GM18861 (cell line): ENCODE data around the gene PEX7.
A peak's percentile ranks its signal among the peaks of the same experiment; 100 is the strongest.
"Not testable (repeated sequence)": the region's sequence is repeated elsewhere in the genome, so short reads cannot be mapped to it uniquely, and the experiment has no call there.

Experiments used
- ATAC-seq: cut with Tn5 transposase; IDR thresholded peaks from one replicate; pipeline ENCODE4 v1.9.1; 2021; ENCODE audit not compliant: unreplicated experiment

PEX7 gene, protein sequence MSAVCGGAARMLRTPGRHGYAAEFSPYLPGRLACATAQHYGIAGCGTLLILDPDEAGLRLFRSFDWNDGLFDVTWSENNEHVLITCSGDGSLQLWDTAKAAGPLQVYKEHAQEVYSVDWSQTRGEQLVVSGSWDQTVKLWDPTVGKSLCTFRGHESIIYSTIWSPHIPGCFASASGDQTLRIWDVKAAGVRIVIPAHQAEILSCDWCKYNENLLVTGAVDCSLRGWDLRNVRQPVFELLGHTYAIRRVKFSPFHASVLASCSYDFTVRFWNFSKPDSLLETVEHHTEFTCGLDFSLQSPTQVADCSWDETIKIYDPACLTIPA

GRCh38 chr6:136822376-136823127, at the start of gene PEX7:
PEX7 (plus strand) TSS chr6:136822592; CDS start chr6:136822666, 74 bp downstream.
- ATAC-seq, result peak; percentile 90

- peak; percentile 65 for ATAC-seq
These were observed 49.5 kb upstream of the PEX7 start for GRCh38 chr6:136772685-136773472.

GRCh38 chr6:136773473-136773796, 49.0 kb upstream of the PEX7 start:
- no peak for ATAC-seq

- ATAC-seq, result no peak
These were observed 48.0 kb upstream of the PEX7 start for GRCh38 chr6:136774228-136775041.

GRCh38 chr6:136775081-136775480, 47.3 kb upstream of the PEX7 start:
- no peak for ATAC-seq

DNA sequence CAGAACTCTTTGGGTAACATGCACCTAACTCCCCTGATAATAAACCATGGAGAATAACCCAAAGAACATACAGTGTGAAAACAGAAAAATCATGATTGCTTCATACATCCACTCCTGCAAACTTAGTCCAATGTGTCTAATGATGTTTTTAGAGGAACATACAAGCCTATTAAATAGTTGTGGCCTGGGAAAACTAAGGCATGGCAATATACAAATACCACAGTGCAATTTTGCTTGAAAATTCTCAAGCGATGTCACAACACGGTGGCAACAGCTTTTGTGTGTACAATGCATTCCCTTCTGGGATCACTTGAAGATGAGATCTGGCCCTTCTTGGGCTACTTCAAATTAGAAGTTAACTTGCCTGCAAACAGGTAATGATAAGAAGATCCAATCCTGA, 46.8 kb upstream of the PEX7 start:
- ATAC-seq, result no peak

DNA sequence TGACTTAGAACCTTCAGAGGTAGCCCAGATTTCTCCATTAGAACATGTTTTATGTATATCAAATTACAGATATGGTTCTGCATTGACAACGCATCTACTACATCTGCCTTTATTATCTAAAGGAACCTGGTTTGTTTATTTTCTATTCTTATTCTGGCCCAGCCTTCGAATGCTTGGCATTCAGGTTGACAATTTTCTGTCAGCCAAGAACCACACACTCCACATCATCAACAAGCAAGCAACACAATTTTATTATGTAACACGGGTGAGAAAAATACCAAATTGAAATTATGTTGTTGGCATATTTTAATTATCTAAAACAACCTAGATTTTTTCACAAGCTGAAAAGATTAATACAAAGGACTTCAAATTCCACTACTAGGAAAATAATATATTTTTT, 44.7 kb upstream of the PEX7 start:
- ATAC-seq, result no peak

GRCh38 chr6:136779682-136780081, 42.7 kb upstream of the PEX7 start:
- no peak for ATAC-seq

GRCh38 chr6:136780972-136781371, 41.4 kb upstream of the PEX7 start:
- ATAC-seq, result no peak

DNA sequence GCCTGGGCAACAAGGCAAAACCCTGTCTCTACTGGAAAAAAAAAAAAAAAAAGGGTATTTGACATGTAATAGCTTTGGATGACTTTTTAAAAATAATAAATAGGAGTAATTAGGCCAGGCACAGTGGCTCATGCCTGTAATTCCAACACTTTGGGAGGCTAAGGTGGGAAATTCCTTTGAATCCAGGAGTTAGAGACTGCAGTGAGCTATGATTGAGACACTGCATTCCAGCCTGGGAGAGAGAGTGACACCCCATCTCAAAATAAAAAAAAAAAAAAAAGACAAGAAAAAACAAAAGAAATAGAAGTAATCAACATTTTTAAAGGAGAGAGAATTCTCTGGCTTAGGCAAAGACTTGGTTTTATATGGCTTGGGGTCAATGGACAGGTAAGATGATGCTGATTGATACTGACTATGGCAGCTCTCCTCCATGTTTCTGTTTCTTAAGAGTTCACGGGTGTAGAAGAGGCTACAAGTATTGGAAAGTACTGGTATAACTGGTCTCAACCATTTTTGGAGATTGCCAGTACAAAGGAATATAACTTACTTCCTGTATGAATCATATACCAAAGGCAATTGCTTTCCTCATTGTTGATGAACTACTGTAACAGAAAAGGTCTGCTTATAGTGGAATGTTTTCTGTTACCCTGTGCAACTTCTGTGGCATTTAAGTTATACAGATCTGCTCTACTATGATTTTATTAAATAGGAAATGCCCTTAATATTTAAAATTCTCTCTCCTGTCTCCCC, 40.2 kb upstream of the PEX7 start:
- ATAC-seq, result no peak

DNA sequence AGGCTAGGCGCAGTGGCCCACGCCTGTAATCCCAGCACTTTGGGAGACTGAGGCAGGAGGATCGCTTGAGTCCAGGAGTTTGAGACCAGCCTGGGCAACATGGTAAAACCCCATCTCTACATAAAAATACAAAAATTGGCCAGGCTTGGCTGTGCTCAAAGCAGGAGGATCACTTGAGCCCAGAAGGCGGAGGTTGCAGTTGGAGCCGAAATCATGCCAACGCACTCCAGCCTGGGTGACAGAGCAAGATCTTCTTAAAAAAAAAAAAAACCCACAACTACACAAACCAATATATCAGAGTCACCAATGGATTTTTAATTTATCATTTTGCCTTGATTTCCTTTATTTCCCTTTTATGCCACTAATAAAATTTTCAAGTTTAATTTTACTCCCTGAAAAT, 39.4 kb upstream of the PEX7 start:
- no peak for ATAC-seq

GRCh38 chr6:136783495-136784270, 38.7 kb upstream of the PEX7 start:
- peak; percentile 59 for ATAC-seq

GRCh38 chr6:136784271-136784664, 38.1 kb upstream of the PEX7 start:
- no peak for ATAC-seq

DNA sequence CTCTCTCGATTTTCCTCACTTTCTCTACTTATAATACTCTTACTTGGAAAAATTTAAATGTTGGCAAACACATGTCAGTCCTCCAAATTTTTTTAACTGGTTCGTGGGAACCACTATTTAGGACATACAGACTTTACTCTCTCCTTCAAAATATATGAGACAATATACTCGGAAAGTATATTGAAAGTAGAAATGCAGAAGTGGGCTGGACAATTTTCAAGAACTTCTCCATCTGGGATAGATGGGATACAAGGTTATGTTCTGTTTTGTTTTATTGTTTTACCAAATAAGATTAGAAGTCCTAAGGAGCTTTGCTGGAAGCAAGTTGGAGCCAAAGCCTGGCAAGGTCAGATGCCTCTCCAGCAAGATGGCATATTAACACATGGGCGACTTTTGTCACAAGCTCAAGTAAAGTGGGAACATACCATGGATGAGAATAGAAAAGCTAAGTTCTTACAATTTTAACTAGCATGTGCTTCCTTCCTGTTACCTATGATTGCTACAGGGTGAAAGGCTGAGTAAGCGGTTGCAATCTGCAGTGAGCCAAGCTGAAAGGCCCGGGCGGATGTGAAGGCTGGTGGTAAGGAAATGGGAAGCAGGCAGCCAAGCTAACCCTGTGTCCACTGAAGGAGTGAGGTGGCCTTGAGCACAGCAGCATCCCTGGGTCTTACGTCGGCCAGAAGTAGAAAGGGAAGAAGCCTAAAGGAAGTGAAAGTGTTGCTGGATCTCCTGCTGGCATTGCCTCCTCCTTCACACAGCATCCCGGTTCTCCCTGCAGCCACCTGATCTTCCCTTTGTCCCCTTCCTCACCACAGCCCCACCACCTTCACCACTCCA, 37.3 kb upstream of the PEX7 start:
- ATAC-seq, result peak; percentile 38

DNA sequence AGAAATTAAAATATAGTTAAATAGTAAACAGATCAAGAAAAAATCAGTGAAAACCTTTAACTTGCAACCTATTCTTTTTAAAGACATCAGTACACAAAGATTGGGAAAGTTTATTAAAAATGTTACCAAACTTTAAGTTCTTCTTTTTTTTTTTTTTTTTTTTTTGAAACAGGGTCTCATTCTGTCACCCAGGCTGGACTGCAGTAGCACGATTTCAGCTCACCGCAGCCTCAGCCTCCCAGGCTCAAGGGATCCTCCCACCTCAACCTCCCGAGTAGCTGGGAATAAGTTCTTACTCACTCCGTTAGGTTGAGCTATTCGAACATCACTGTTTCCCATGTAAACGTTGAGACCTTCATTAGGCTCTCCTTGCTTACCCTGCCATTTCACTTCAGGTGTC, 35.7 kb upstream of the PEX7 start:
- no peak for ATAC-seq

GRCh38 chr6:136787726-136788068, 34.7 kb upstream of the PEX7 start:
- no peak for ATAC-seq

DNA sequence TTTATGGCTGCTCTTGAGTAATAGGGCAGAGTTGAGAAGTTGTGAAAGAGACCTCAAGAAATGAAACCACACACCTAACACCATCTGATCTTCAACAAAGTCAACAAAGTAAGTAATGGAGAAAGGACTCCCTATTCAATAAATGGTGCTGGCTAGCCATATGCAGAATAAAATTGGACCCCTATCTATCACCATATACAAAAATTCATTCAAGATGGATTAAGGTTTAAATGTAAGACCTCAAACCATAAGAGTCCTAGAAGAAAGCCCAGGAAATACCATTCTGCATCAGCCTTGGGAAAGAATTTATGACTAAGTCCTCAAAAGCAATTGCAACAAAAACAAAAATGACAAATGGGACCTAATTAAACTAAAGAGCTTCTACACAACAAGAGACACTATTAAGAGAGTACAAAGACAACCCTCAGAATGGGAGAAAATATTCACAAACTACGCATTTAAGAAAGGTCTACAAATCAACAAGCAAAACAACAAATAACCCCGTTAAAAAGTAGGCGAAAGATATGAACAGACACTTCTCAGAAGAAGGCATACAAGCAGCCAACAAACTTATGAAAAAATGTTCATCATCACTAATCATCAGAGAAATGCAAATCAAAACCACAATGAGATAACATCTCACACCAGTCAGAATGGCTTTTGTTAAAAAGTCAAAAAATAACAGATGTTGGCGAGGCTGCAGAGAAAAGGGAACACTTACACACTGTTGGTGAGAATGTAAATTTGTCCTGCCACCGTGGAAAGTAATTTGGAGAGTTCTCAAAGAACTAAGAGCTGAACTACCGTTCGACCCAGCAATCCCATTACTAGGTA, 34.1 kb upstream of the PEX7 start:
- ATAC-seq, result no peak

DNA sequence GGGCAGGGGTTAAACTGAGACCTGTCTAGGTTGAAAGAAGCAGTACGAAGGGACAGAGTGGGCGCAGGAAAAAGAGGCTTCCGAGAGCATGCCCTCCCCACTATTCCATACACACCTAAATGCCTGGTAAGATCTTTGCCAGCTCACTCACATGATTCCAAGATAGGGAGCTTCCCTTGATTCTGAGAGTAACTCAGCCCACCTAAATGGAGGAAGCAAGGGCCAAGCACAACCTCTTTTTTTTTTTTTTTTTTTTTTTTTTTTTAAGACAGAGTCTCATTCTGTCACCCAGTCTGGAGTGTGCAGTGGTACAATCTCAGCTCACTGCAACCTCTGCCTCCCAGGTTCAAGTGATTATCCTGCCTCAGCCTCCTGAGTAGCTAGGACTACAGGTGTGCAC, 33.0 kb upstream of the PEX7 start:
- not testable (repeated sequence) for ATAC-seq
